ENCODE results near the gene SDF4.

Gene SDF4

GRCh38 chr1:1206966-1207531 is 24.8 kb downstream of the SDF4 start:
- no peak overlapping the region for H3K27ac ChIP-seq (ENCODE audit: low read depth, low read length)
- H3F3A ChIP-seq (ENCODE audit: insufficient read depth) = no peaks in the 10 kb centered on the region
- no peak overlapping the region for H2AFZ ChIP-seq (ENCODE audit: low read depth, low read length, severe bottlenecking)
- no peaks in the 10 kb centered on the region for H3K27me3 ChIP-seq (ENCODE audit: low read length)
- H4K20me1 ChIP-seq (ENCODE audit: low read depth, low read length) = no peaks in the 10 kb centered on the region
- no peaks in the 10 kb centered on the region for H3K9me3 ChIP-seq (ENCODE audit: insufficient read depth, low read length)
- H3K9ac ChIP-seq (ENCODE audit: low read length) = no peak overlapping the region
- H3K79me2 ChIP-seq (ENCODE audit: insufficient read depth, low read length) = no peaks in the 10 kb centered on the region
- H3K36me3 ChIP-seq (ENCODE audit: low read length) = no peaks in the 10 kb centered on the region
- H3K4me3 ChIP-seq (ENCODE audit: insufficient read depth, low read length, poor library complexity, severe bottlenecking) = no peak overlapping the region
- no peaks in the 10 kb centered on the region for H3K9me2 ChIP-seq (replicated peaks; ENCODE audit: insufficient read depth, low read length)
- no peak for TF ChIP-seq EZH2phosphoT487 (conservative IDR thresholded peaks at IDR 0.05; ENCODE audit: low read length)
- no peak for TF ChIP-seq CTCF (IDR thresholded peaks at IDR 0.05; ENCODE audit: insufficient read depth, low read length, poor library complexity, severe bottlenecking)
- H3K4me2 ChIP-seq (ENCODE audit: low read depth, low read length, poor library complexity, severe bottlenecking) = no peak overlapping the region

GRCh38 chr1:1206376-1206965 is 25.3 kb downstream of the SDF4 start, which contains the start of gene TNFRSF18:
TSS of gene TNFRSF18 (minus strand) at chr1:1206592. CDS start at chr1:1206571, 21 bp downstream.
- Histone ChIP-seq H3K4me2 (ENCODE audit: low read depth, low read length, poor library complexity, severe bottlenecking) (no peak within 1 kb of the TSS), H3K27ac (ENCODE audit: low read depth, low read length) (no peak within 1 kb of the TSS), H4K20me1 (ENCODE audit: low read depth, low read length) (no peaks in the 10 kb centered on the region), H3K27me3 (ENCODE audit: low read length) (no peaks in the 10 kb centered on the region), H2AFZ (ENCODE audit: low read depth, low read length, severe bottlenecking) (no peak within 1 kb of the TSS), H3K9me3 (ENCODE audit: insufficient read depth, low read length) (no peaks in the 10 kb centered on the region), H3F3A (ENCODE audit: insufficient read depth) (no peaks in the 10 kb centered on the region), H3K79me2 (ENCODE audit: insufficient read depth, low read length) (no peaks in the 10 kb centered on the region), H3K4me3 (ENCODE audit: insufficient read depth, low read length, poor library complexity, severe bottlenecking) (no peak within 1 kb of the TSS), H3K9ac (ENCODE audit: low read length) (no peak within 1 kb of the TSS), H3K36me3 (ENCODE audit: low read length) (no peaks in the 10 kb centered on the region), H3K9me2 (replicated peaks; ENCODE audit: insufficient read depth, low read length) (no peaks in the 10 kb centered on the region)
- TF ChIP-seq CTCF (IDR thresholded peaks at IDR 0.05; ENCODE audit: insufficient read depth, low read length, poor library complexity, severe bottlenecking) = no peak
- TF ChIP-seq EZH2phosphoT487 (conservative IDR thresholded peaks at IDR 0.05; ENCODE audit: low read length) = no peak

GRCh38 chr1:1205769-1206375 is 25.9 kb downstream of the SDF4 start:
- H3K27ac ChIP-seq (ENCODE audit: low read depth, low read length) = no peak overlapping the region
- H3K9me2 ChIP-seq (replicated peaks; ENCODE audit: insufficient read depth, low read length) = no peaks in the 10 kb centered on the region
- no peak overlapping the region for H2AFZ ChIP-seq (ENCODE audit: low read depth, low read length, severe bottlenecking)
- H3K4me2 ChIP-seq (ENCODE audit: low read depth, low read length, poor library complexity, severe bottlenecking) = no peak overlapping the region
- no peaks in the 10 kb centered on the region for H3K27me3 ChIP-seq (ENCODE audit: low read length)
- H3K9me3 ChIP-seq (ENCODE audit: insufficient read depth, low read length) = no peaks in the 10 kb centered on the region
- no peaks in the 10 kb centered on the region for H3K79me2 ChIP-seq (ENCODE audit: insufficient read depth, low read length)
- TF ChIP-seq CTCF (IDR thresholded peaks at IDR 0.05; ENCODE audit: insufficient read depth, low read length, poor library complexity, severe bottlenecking) (no peak), EZH2phosphoT487 (conservative IDR thresholded peaks at IDR 0.05; ENCODE audit: low read length) (no peak)
- no peak overlapping the region for H3K9ac ChIP-seq (ENCODE audit: low read length)
- no peaks in the 10 kb centered on the region for H3K36me3 ChIP-seq (ENCODE audit: low read length)
- no peaks in the 10 kb centered on the region for H3F3A ChIP-seq (ENCODE audit: insufficient read depth)
- H3K4me3 ChIP-seq (ENCODE audit: insufficient read depth, low read length, poor library complexity, severe bottlenecking) = no peak overlapping the region
- H4K20me1 ChIP-seq (ENCODE audit: low read depth, low read length) = no peaks in the 10 kb centered on the region

Data from SU-DHL-6 (cell line).